Measurements from ENCODE around the gene PTGER2. TPM values are rescaled to one million over a fixed set of nuclear protein-coding genes. Genes with fewer than 3 reads are reported as not detected.

PTGER2 gene
- total RNA-seq, 1 experiment from 2014 or later = 0.41 TPM

DNA sequence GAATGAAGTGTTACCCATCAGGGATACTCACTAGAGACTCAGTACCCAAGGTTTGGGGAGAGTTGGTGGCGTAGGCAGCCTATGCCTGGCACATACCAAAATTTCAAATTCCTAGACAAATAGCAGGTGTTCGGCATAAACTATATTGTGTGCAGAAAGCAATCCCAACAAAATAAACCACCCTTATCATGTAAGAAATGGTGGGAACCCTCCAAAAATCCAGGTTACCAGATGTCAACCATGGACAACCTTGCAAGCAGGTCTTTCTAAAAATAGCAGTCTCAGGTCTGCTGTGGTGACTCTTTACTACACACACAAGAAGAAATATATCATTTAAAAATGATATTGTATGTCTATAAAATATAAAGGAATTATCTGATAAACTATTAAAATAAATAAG, 17.7 kb upstream of the PTGER2 start:
- H3K27ac ChIP-seq (ENCODE audit: low read length) = no peak overlapping the region
- H3K4me3 ChIP-seq (ENCODE audit: low read depth in 2 of 2, low read length in 2 of 2) = no peak overlapping the region
- no peaks in the 10 kb centered on the region for H3K4me1 ChIP-seq (ENCODE audit: control insufficient read depth, insufficient read depth, low read length)
- no peak for DNase-seq (ENCODE audit: low read depth, low spot score)
- peaks cover 3% of the 10 kb centered on the region; the same call in 1 of the 2 replicates for H3K27me3 ChIP-seq (ENCODE audit: control insufficient read depth, insufficient read depth, low read length)
- intact Hi-C loops (cut with micrococcal nuclease; ENCODE audit: unreplicated experiment) = loop anchor here (5.0 kb wide), 1 partner anchor 176 kb away; no protein-coding TSS in a partner anchor
- no TSS peak for BruUV-seq (replicated peaks)
- CTCF ChIA-PET = no interaction called here
- in situ Hi-C loops (cut with HindIII; ENCODE audit: low pct_unique_long_range_greater_than_20kb, low sequenced_read_pairs) = no loop called here
- POLR2A ChIA-PET = no interaction called here
- no peak for ATAC-seq
- no peaks in the 10 kb centered on the region for H3K9me3 ChIP-seq (ENCODE audit: control insufficient read depth, insufficient read depth, low read depth, low read length)
- no peak for TF ChIP-seq POLR2AphosphoS5 (IDR thresholded peaks at IDR 0.05; ENCODE audit: low read depth, low read length)
- TF ChIP-seq, protein P1, sequence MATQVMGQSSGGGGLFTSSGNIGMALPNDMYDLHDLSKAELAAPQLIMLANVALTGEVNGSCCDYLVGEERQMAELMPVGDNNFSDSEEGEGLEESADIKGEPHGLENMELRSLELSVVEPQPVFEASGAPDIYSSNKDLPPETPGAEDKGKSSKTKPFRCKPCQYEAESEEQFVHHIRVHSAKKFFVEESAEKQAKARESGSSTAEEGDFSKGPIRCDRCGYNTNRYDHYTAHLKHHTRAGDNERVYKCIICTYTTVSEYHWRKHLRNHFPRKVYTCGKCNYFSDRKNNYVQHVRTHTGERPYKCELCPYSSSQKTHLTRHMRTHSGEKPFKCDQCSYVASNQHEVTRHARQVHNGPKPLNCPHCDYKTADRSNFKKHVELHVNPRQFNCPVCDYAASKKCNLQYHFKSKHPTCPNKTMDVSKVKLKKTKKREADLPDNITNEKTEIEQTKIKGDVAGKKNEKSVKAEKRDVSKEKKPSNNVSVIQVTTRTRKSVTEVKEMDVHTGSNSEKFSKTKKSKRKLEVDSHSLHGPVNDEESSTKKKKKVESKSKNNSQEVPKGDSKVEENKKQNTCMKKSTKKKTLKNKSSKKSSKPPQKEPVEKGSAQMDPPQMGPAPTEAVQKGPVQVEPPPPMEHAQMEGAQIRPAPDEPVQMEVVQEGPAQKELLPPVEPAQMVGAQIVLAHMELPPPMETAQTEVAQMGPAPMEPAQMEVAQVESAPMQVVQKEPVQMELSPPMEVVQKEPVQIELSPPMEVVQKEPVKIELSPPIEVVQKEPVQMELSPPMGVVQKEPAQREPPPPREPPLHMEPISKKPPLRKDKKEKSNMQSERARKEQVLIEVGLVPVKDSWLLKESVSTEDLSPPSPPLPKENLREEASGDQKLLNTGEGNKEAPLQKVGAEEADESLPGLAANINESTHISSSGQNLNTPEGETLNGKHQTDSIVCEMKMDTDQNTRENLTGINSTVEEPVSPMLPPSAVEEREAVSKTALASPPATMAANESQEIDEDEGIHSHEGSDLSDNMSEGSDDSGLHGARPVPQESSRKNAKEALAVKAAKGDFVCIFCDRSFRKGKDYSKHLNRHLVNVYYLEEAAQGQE (IDR thresholded peaks at IDR 0.05; ENCODE audit: insufficient read depth in 1 of 2, low read depth in 2 of 2, low read length in 1 of 2) = no peak
- TF ChIP-seq, protein P2, sequence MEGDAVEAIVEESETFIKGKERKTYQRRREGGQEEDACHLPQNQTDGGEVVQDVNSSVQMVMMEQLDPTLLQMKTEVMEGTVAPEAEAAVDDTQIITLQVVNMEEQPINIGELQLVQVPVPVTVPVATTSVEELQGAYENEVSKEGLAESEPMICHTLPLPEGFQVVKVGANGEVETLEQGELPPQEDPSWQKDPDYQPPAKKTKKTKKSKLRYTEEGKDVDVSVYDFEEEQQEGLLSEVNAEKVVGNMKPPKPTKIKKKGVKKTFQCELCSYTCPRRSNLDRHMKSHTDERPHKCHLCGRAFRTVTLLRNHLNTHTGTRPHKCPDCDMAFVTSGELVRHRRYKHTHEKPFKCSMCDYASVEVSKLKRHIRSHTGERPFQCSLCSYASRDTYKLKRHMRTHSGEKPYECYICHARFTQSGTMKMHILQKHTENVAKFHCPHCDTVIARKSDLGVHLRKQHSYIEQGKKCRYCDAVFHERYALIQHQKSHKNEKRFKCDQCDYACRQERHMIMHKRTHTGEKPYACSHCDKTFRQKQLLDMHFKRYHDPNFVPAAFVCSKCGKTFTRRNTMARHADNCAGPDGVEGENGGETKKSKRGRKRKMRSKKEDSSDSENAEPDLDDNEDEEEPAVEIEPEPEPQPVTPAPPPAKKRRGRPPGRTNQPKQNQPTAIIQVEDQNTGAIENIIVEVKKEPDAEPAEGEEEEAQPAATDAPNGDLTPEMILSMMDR (IDR thresholded peaks at IDR 0.05) = no peak
- TF ChIP-seq SIN3A (IDR thresholded peaks at IDR 0.05; ENCODE audit: borderline replicate concordance, insufficient read depth, low read depth, low read length) = no peak
- TF ChIP-seq TCF7L2 (IDR thresholded peaks at IDR 0.05; ENCODE audit: low read depth, low read length) = no peak
- no peaks in the 10 kb centered on the region for H3K36me3 ChIP-seq (ENCODE audit: control insufficient read depth, insufficient read depth, low read length)

DNA sequence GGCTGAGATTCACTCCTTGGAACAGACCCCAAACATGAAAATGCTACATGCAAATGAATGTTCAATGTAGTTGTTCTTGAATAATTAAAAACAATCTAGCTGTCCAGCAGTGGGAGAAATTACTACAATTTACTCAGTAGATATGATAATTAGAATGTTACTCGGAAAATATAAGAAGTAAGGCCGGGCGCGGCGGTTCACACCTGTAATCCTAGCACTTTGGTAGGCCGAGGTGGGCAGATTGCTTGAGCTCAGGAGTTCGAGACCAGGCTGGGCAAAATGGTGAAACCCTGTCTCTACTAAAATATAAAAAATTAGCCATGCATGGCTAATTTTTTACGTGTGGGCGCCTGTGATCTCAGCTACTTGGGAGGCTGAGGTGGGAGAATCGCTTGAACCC, 15.3 kb upstream of the PTGER2 start:
- Histone ChIP-seq H3K36me3 (ENCODE audit: control insufficient read depth, insufficient read depth, low read length) (no peaks in the 10 kb centered on the region), H3K27ac (ENCODE audit: low read length) (no peak overlapping the region), H3K27me3 (ENCODE audit: control insufficient read depth, insufficient read depth, low read length) (no peaks in the 10 kb centered on the region), H3K9me3 (ENCODE audit: control insufficient read depth, insufficient read depth, low read depth, low read length) (no peaks in the 10 kb centered on the region), H3K4me1 (ENCODE audit: control insufficient read depth, insufficient read depth, low read length) (no peaks in the 10 kb centered on the region), H3K4me3 (ENCODE audit: low read depth in 2 of 2, low read length in 2 of 2) (no peak overlapping the region)
- intact Hi-C loops (cut with micrococcal nuclease; ENCODE audit: unreplicated experiment) = loop anchor here (5.0 kb wide), 1 partner anchor 174 kb away; no protein-coding TSS in a partner anchor
- ChIA-PET POLR2A (interaction anchor here (0.6 kb wide), 1 partner anchor 197 kb away, joined by 4 read pairs; no protein-coding TSS in a partner anchor), CTCF (no interaction called here)
- no TSS peak for BruUV-seq (replicated peaks)
- in situ Hi-C loops (cut with HindIII; ENCODE audit: low pct_unique_long_range_greater_than_20kb, low sequenced_read_pairs) = no loop called here
- DNase-seq (ENCODE audit: low read depth, low spot score) = no peak
- TF ChIP-seq POLR2AphosphoS5 (IDR thresholded peaks at IDR 0.05; ENCODE audit: low read depth, low read length) (no peak), TCF7L2 (IDR thresholded peaks at IDR 0.05; ENCODE audit: low read depth, low read length) (no peak), SIN3A (IDR thresholded peaks at IDR 0.05; ENCODE audit: borderline replicate concordance, insufficient read depth, low read depth, low read length) (no peak)
- TF ChIP-seq, protein P1 (IDR thresholded peaks at IDR 0.05; ENCODE audit: insufficient read depth in 1 of 2, low read depth in 2 of 2, low read length in 1 of 2) = no peak
- TF ChIP-seq, protein P2 (IDR thresholded peaks at IDR 0.05) = no peak
- ATAC-seq = no peak
